GM12878 (cell line): Measurements from ENCODE around the gene TBC1D10B. TPM values are rescaled to one million over a fixed set of nuclear protein-coding genes. Genes with fewer than 3 reads are reported as not detected.
"Not testable (repeated sequence)": the region's sequence is repeated elsewhere in the genome, so short reads cannot be mapped to it uniquely, and the experiment has no call there.

Experiments
- ATAC-seq: fragments of 200-7000 bp; cut with Tn5 transposase; 3 replicates; pipeline ENCODE4 v1.9.1; 2020; ENCODE audit warnings: mild to moderate bottlenecking, moderate library complexity
- BruUV-seq: library from RNA; stranded (reverse); fragments of 400-500 nt; replicated peaks from 2 replicates; lab custom pipeline; 2021; lab: Mats Ljungman, UMichigan
- CTCF ChIA-PET: fragments of 300-600 bp; sonication (Branson Sonifier 250); formaldehyde crosslinking; extraction: SDS; loops from one replicate; lab custom pipeline; 2021; ENCODE audit warnings: inconsistent platforms; lab: Yijun Ruan, JAX
- POLR2A ChIA-PET: fragments of 350-600 bp; formaldehyde crosslinking; extraction: SDS; loops from one replicate; lab custom pipeline; 2021; ENCODE audit warnings: inconsistent platforms; lab: Charles Lee
- RAD21 ChIA-PET: fragments of 300-600 bp; sonication (Branson Sonifier 250); formaldehyde crosslinking; loops from one replicate; lab custom pipeline; 2023; ENCODE audit warnings: antibody characterized with exemption; ENCODE audit not compliant: unreplicated experiment; lab: Charles Lee
- SMC1A ChIA-PET: fragments of 300-600 bp; sonication (Branson Sonifier 250); formaldehyde crosslinking; loops from one replicate; lab custom pipeline; 2023; ENCODE audit not compliant: unreplicated experiment, uncharacterized antibody; lab: Charles Lee
- DNase-seq: peaks from one replicate; pipeline ENCODE4 v3.0.0-alpha.2; 2011; ENCODE audit warnings: low read depth, low spot score
- FAIRE-seq: peaks from 3 replicates; lab custom pipeline; 2011; peaks lifted over from hg19 to GRCh38; lab: Jason Lieb, UNC
- H2AFZ ChIP-seq: 2 replicates; pipeline ENCODE4 v1.6.0; 2011; ENCODE audit warnings: low read depth, low read length, control low read depth; ENCODE audit not compliant: control insufficient read depth
- H3K27ac ChIP-seq: 2 replicates; pipeline ENCODE4 v1.5.1; 2011; ENCODE audit warnings: control low read depth; ENCODE audit not compliant: control insufficient read depth, insufficient read depth
- H3K27me3 ChIP-seq, 2 experiments: replicated peaks in 1 of 2; 2 replicates each; pipeline versions ENCODE4 v1.6.0 to v1.6.1; 2011; ENCODE audit warnings: low read length in 1 of 2; ENCODE audit not compliant: control insufficient read depth in 2 of 2, insufficient read depth in 2 of 2
- H3K36me3 ChIP-seq, 2 experiments: 2 replicates each; pipeline ENCODE4 v1.5.1; 2011; ENCODE audit warnings: low read length in 1 of 2; ENCODE audit not compliant: control insufficient read depth in 2 of 2, insufficient read depth in 2 of 2
- H3K4me1 ChIP-seq: 2 replicates; pipeline ENCODE4 v1.6.1; 2011; ENCODE audit warnings: mild to moderate bottlenecking, low read length, moderate library complexity, mixed read lengths; ENCODE audit not compliant: control insufficient read depth, insufficient read depth
- H3K4me2 ChIP-seq: 2 replicates; pipeline ENCODE4 v1.6.0; 2011; ENCODE audit warnings: control low read depth; ENCODE audit not compliant: control insufficient read depth, insufficient read depth
- H3K4me3 ChIP-seq: fragments of 200-600 bp; sonication (generic); 2 replicates; pipeline ENCODE4 v1.5.1; 2016
- H3K79me2 ChIP-seq: 2 replicates; pipeline ENCODE4 v1.6.0; 2011; ENCODE audit warnings: low read length; ENCODE audit not compliant: control insufficient read depth, insufficient read depth
- H3K9ac ChIP-seq: 2 replicates; pipeline ENCODE4 v1.8.0; 2011; ENCODE audit warnings: low read length, control low read depth, mixed read lengths; ENCODE audit not compliant: control insufficient read depth, insufficient read depth
- H3K9me3 ChIP-seq: replicated peaks from 3 replicates; pipeline ENCODE4 v1.5.1; 2011; ENCODE audit warnings: mild to moderate bottlenecking, low read length; ENCODE audit not compliant: control insufficient read depth, insufficient read depth
- H4K20me1 ChIP-seq: 2 replicates; pipeline ENCODE4 v1.6.0; 2011; ENCODE audit not compliant: control insufficient read depth, insufficient read depth
- WGBS: methylation state at CpG from one replicate; pipeline ENCODE4 v1.1.6; 2016; ENCODE audit warnings: low lambda C conversion rate; ENCODE audit not compliant: insufficient replicate concordance, insufficient coverage; ENCODE audit errors: missing lambda C conversion rate; 5-methylcytosine and 5-hydroxymethylcytosine counted together
- in situ Hi-C: fragments of 300-500 bp; cut with MboI; formaldehyde crosslinking; loops from 9 replicates; pipeline ENCODE4 v1.14.3; 2018; ENCODE audit warnings: mixed read lengths
- intact Hi-C: fragments of 100-400 bp; cut with micrococcal nuclease; formaldehyde crosslinking; loops from one replicate; pipeline ENCODE4 v1.14.2; 2022; ENCODE audit not compliant: unreplicated experiment
- polyA plus RNA-seq, 11 experiments: library from polyadenylated mRNA; depleted of rRNA in 4 of 11; unstranded in 6 of 11; stranded (reverse) in 5 of 11; fragments of >200 nt; fragmentation: Nextera tagmentation in 4 of 11; fragmentation: Illumina TruSeq in 1 of 11; extraction: Ambion mirVana in 4 of 11; extraction: Trizol in 1 of 11; gene quantifications; 1 replicate in 1 of 11; 2 replicates in 10 of 11; pipeline versions ENCODE4 v1.2.1 to v1.2.3, GENCODE V29; 2011 to 2016; ENCODE audit warnings: inconsistent platforms in 2 of 11, missing spikeins in 2 of 11, low read depth in 1 of 11
- small RNA-seq: library from RNA; depleted of rRNA; stranded (forward); fragments of <200 nt; gene quantifications from one replicate; pipeline ENCODE3, GENCODE V24; 2014
- total RNA-seq, 4 experiments: library from RNA; depleted of rRNA in 3 of 4; stranded (reverse); fragments of >200 nt in 3 of 4; fragmentation: Illumina TruSeq in 1 of 4; extraction: Trizol in 1 of 4; gene quantifications; 2 replicates each; pipeline versions ENCODE4 v1.2.1 to v1.2.3, GENCODE V29; 2013 to 2021

The TBC1D10B gene
- total and polyA plus RNA-seq, 10 of the 15 experiments (the other 5 are each of a cell fraction or from before 2014, with no cell fraction given) = 2.2 to 51.2 (median 11.6) TPM

DNA sequence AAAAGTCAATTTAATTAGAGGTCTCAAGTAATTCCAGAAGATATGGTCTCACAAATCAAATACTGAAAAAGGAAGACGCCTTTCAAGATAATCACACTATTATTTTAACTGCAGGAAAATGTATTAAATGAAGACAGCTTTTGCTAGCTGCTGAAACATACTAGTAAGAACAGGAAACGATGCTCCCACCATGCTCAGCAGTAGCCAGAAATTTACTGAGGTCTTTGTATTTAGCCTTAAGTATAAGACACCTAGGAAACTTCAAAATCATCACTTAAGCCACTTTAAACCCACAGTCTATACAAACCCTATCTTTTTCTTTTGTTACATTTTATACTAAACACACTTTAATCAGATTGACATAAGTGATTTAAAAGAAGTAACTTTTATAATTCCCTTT, 51.6 kb downstream of the TBC1D10B start:
- DNase-seq, in situ Hi-C loops, H4K20me1 ChIP-seq, H3K79me2 ChIP-seq, H2AFZ ChIP-seq, H3K27ac ChIP-seq, FAIRE-seq, RAD21 ChIA-PET, POLR2A ChIA-PET, H3K4me2 ChIP-seq, H3K4me1 ChIP-seq, H3K4me3 ChIP-seq, CTCF ChIA-PET, H3K27me3 ChIP-seq, H3K36me3 ChIP-seq, SMC1A ChIA-PET, ATAC-seq, intact Hi-C loops, H3K9ac ChIP-seq, BruUV-seq, H3K9me3 ChIP-seq: not testable (repeated sequence)
- 100% methylated on average over 2 of the region's 2 CpGs for WGBS

GRCh38 chr16:30310937-30311336, 59.4 kb downstream of the TBC1D10B start:
- H3K79me2 ChIP-seq, CTCF ChIA-PET, BruUV-seq, RAD21 ChIA-PET, in situ Hi-C loops, POLR2A ChIA-PET, H3K9me3 ChIP-seq, DNase-seq, H3K27me3 ChIP-seq, SMC1A ChIA-PET, H3K36me3 ChIP-seq, H3K9ac ChIP-seq, H4K20me1 ChIP-seq, H3K4me3 ChIP-seq, H3K4me2 ChIP-seq, ATAC-seq, intact Hi-C loops, H3K27ac ChIP-seq, H3K4me1 ChIP-seq, H2AFZ ChIP-seq, FAIRE-seq: not testable (repeated sequence)
- WGBS = 100% methylated on average over 2 of the region's 4 CpGs

DNA sequence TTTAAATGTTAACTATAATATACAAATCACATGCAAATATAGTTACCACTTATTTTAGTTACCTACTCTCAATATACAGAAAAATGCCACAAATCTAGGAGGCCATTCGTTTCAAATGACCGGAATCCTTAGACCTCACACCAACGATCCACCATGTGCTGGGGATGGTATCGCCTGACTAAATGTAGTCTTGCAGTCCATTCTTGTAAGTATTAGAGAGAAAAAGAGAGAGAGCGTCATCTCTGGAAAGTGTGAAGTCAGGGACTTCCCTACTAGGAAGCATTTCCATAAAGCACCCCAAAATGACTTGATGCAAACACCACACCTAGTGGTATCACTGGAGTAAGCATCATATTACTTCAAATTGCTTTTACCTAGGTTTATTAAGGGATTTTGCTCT, 61.0 kb downstream of the TBC1D10B start:
- FAIRE-seq, H4K20me1 ChIP-seq, H3K36me3 ChIP-seq, DNase-seq, H3K9me3 ChIP-seq, H3K27me3 ChIP-seq, H3K27ac ChIP-seq, CTCF ChIA-PET, intact Hi-C loops, ATAC-seq, H3K4me1 ChIP-seq, RAD21 ChIA-PET, H3K9ac ChIP-seq, H3K79me2 ChIP-seq, BruUV-seq, POLR2A ChIA-PET, SMC1A ChIA-PET, in situ Hi-C loops, H2AFZ ChIP-seq, H3K4me3 ChIP-seq: not testable (repeated sequence)
- WGBS = 41% methylated on average over 5 of the region's 5 CpGs
- H3K4me2 ChIP-seq = 0 out of 2 replicates have a peak overlapping the region, but pooled peaks have one; percentile 25

Small RNA genes within 50 kb of the gene (small RNA-seq; reads per million reads assigned to genes)
- 0.70 reads per million, percentile 19 among the genes with 10 or more reads in this experiment for gene RF00406

Other genes starting within 250 kb of the TBC1D10B start
Only the 7 nearest of the 20 such genes appear.
- gene CD2BP2, start 15.2 kb downstream of the TBC1D10B start, total RNA-seq (2014; rRNA removed) = 25.1 and 27.9 TPM in 2 replicates
- 26.5 and 29.3 TPM in 2 replicates for gene CD2BP2, start 15.2 kb downstream of the TBC1D10B start, total RNA-seq (2014; rRNA removed; fragmentation: Illumina TruSeq; extraction: Trizol)
- gene CD2BP2, start 15.2 kb downstream of the TBC1D10B start, total RNA-seq (2021) = 47.9 and 52.8 TPM in 2 replicates
- gene CD2BP2, start 15.2 kb downstream of the TBC1D10B start, polyA plus RNA-seq (2011; rRNA removed) = 36.7 and 46.6 TPM in 2 replicates
- 26.8 and 33.3 TPM in 2 replicates for gene CD2BP2, start 15.2 kb downstream of the TBC1D10B start, polyA plus RNA-seq (2014; fragmentation: Illumina TruSeq; extraction: Trizol)
- gene CD2BP2, start 15.2 kb downstream of the TBC1D10B start, polyA plus RNA-seq (2014; fragmentation: Nextera tagmentation; extraction: Ambion mirVana) = 1 to 10 TPM; 3.3 to 5.5 TPM
- 34.3 and 35.8 TPM in 2 replicates for gene CD2BP2, start 15.2 kb downstream of the TBC1D10B start, polyA plus RNA-seq (2014; rRNA removed)
- gene CD2BP2, start 15.2 kb downstream of the TBC1D10B start, polyA plus RNA-seq (2016; fragmentation: Nextera tagmentation; extraction: Ambion mirVana) = 10 to 100 TPM; 44.5 to 46.0 TPM
- not detected in 2 replicates for gene MYL11, start 4.3 kb upstream of the TBC1D10B start, total RNA-seq (2014; rRNA removed)
- gene MYL11, start 4.3 kb upstream of the TBC1D10B start, total RNA-seq (2014; rRNA removed; fragmentation: Illumina TruSeq; extraction: Trizol) = not detected in 2 replicates
- gene MYL11, start 4.3 kb upstream of the TBC1D10B start, total RNA-seq (2021) = not detected in 2 replicates
- gene MYL11, start 4.3 kb upstream of the TBC1D10B start, polyA plus RNA-seq (2011; rRNA removed) = 0.61 TPM in 1 of 2 replicates, not detected in the other
- gene MYL11, start 4.3 kb upstream of the TBC1D10B start, polyA plus RNA-seq (2014; fragmentation: Illumina TruSeq; extraction: Trizol) = 1.2 TPM in 1 of 2 replicates, not detected in the other
- under 1 TPM in 1 of 2 experiments, not detected in 1; 0.79 TPM for gene MYL11, start 4.3 kb upstream of the TBC1D10B start, polyA plus RNA-seq (2014; fragmentation: Nextera tagmentation; extraction: Ambion mirVana)
- gene MYL11, start 4.3 kb upstream of the TBC1D10B start, polyA plus RNA-seq (2014; rRNA removed) = 0.19 and 2.5 TPM in 2 replicates
- gene MYL11, start 4.3 kb upstream of the TBC1D10B start, polyA plus RNA-seq (2016; fragmentation: Nextera tagmentation; extraction: Ambion mirVana) = under 1 TPM in 1 of 2 experiments, not detected in 1; 0.33 TPM
- 85.4 and 89.7 TPM in 2 replicates for gene SEPTIN1, start 12.1 kb upstream of the TBC1D10B start, total RNA-seq (2014; rRNA removed)
- 47.7 and 52.6 TPM in 2 replicates for gene SEPTIN1, start 12.1 kb upstream of the TBC1D10B start, total RNA-seq (2014; rRNA removed; fragmentation: Illumina TruSeq; extraction: Trizol)
- 124 and 125 TPM in 2 replicates for gene SEPTIN1, start 12.1 kb upstream of the TBC1D10B start, total RNA-seq (2021)
- gene SEPTIN1, start 12.1 kb upstream of the TBC1D10B start, polyA plus RNA-seq (2011; rRNA removed) = 42.5 and 62.5 TPM in 2 replicates
- 85.0 and 130 TPM in 2 replicates for gene SEPTIN1, start 12.1 kb upstream of the TBC1D10B start, polyA plus RNA-seq (2014; fragmentation: Illumina TruSeq; extraction: Trizol)
- 10 to 100 TPM in 1 of 2 experiments, 1 to 10 TPM in 1; 2.8 to 16.0 TPM for gene SEPTIN1, start 12.1 kb upstream of the TBC1D10B start, polyA plus RNA-seq (2014; fragmentation: Nextera tagmentation; extraction: Ambion mirVana)
- 98.4 and 124 TPM in 2 replicates for gene SEPTIN1, start 12.1 kb upstream of the TBC1D10B start, polyA plus RNA-seq (2014; rRNA removed)
- 100 to 1,000 TPM; 147 to 153 TPM for gene SEPTIN1, start 12.1 kb upstream of the TBC1D10B start, polyA plus RNA-seq (2016; fragmentation: Nextera tagmentation; extraction: Ambion mirVana)
- 10.5 and 10.6 TPM in 2 replicates for gene ZNF48, start 24.9 kb upstream of the TBC1D10B start, total RNA-seq (2014; rRNA removed)
- gene ZNF48, start 24.9 kb upstream of the TBC1D10B start, total RNA-seq (2014; rRNA removed; fragmentation: Illumina TruSeq; extraction: Trizol) = 6.4 and 6.6 TPM in 2 replicates
- gene ZNF48, start 24.9 kb upstream of the TBC1D10B start, total RNA-seq (2021) = 11.1 and 12.0 TPM in 2 replicates
- gene ZNF48, start 24.9 kb upstream of the TBC1D10B start, polyA plus RNA-seq (2011; rRNA removed) = 3.2 and 4.0 TPM in 2 replicates
- gene ZNF48, start 24.9 kb upstream of the TBC1D10B start, polyA plus RNA-seq (2014; fragmentation: Illumina TruSeq; extraction: Trizol) = 1.3 and 4.5 TPM in 2 replicates
- gene ZNF48, start 24.9 kb upstream of the TBC1D10B start, polyA plus RNA-seq (2014; fragmentation: Nextera tagmentation; extraction: Ambion mirVana) = 1 to 10 TPM in 1 of 2 experiments, under 1 TPM in 1; 0.14 to 1.0 TPM
- gene ZNF48, start 24.9 kb upstream of the TBC1D10B start, polyA plus RNA-seq (2014; rRNA removed) = 7.0 and 8.6 TPM in 2 replicates
- gene ZNF48, start 24.9 kb upstream of the TBC1D10B start, polyA plus RNA-seq (2016; fragmentation: Nextera tagmentation; extraction: Ambion mirVana) = 1 to 10 TPM in 1 of 2 experiments, under 1 TPM in 1; 0.88 to 1.2 TPM
- 4.9 and 6.2 TPM in 2 replicates for gene ZNF771, start 37.1 kb upstream of the TBC1D10B start, total RNA-seq (2014; rRNA removed)
- 1.7 and 2.2 TPM in 2 replicates for gene ZNF771, start 37.1 kb upstream of the TBC1D10B start, total RNA-seq (2014; rRNA removed; fragmentation: Illumina TruSeq; extraction: Trizol)
- 5.2 and 5.4 TPM in 2 replicates for gene ZNF771, start 37.1 kb upstream of the TBC1D10B start, total RNA-seq (2021)
- 1.9 and 2.3 TPM in 2 replicates for gene ZNF771, start 37.1 kb upstream of the TBC1D10B start, polyA plus RNA-seq (2011; rRNA removed)
- gene ZNF771, start 37.1 kb upstream of the TBC1D10B start, polyA plus RNA-seq (2014; fragmentation: Illumina TruSeq; extraction: Trizol) = 0.62 and 1.0 TPM in 2 replicates
- gene ZNF771, start 37.1 kb upstream of the TBC1D10B start, polyA plus RNA-seq (2014; fragmentation: Nextera tagmentation; extraction: Ambion mirVana) = 1 to 10 TPM in 1 of 2 experiments, under 1 TPM in 1; 0.98 to 2.0 TPM
- gene ZNF771, start 37.1 kb upstream of the TBC1D10B start, polyA plus RNA-seq (2014; rRNA removed) = 5.1 and 6.9 TPM in 2 replicates
- gene ZNF771, start 37.1 kb upstream of the TBC1D10B start, polyA plus RNA-seq (2016; fragmentation: Nextera tagmentation; extraction: Ambion mirVana) = 1 to 10 TPM; 5.7 to 7.6 TPM
- 82.2 and 93.4 TPM in 2 replicates for gene DCTPP1, start 59.5 kb upstream of the TBC1D10B start, total RNA-seq (2014; rRNA removed)
- 64.3 and 72.1 TPM in 2 replicates for gene DCTPP1, start 59.5 kb upstream of the TBC1D10B start, total RNA-seq (2014; rRNA removed; fragmentation: Illumina TruSeq; extraction: Trizol)
- 151 and 157 TPM in 2 replicates for gene DCTPP1, start 59.5 kb upstream of the TBC1D10B start, total RNA-seq (2021)
- gene DCTPP1, start 59.5 kb upstream of the TBC1D10B start, polyA plus RNA-seq (2011; rRNA removed) = 142 and 183 TPM in 2 replicates
- gene DCTPP1, start 59.5 kb upstream of the TBC1D10B start, polyA plus RNA-seq (2014; fragmentation: Illumina TruSeq; extraction: Trizol) = 88.1 and 117 TPM in 2 replicates
- 100 to 1,000 TPM in 1 of 2 experiments, 10 to 100 TPM in 1; 76.6 to 162 TPM for gene DCTPP1, start 59.5 kb upstream of the TBC1D10B start, polyA plus RNA-seq (2014; fragmentation: Nextera tagmentation; extraction: Ambion mirVana)
- 173 and 179 TPM in 2 replicates for gene DCTPP1, start 59.5 kb upstream of the TBC1D10B start, polyA plus RNA-seq (2014; rRNA removed)
- 100 to 1,000 TPM; 255 to 266 TPM for gene DCTPP1, start 59.5 kb upstream of the TBC1D10B start, polyA plus RNA-seq (2016; fragmentation: Nextera tagmentation; extraction: Ambion mirVana)
- gene SEPHS2, start 75.4 kb upstream of the TBC1D10B start, total RNA-seq (2014; rRNA removed) = 33.5 and 40.8 TPM in 2 replicates
- 36.3 and 38.9 TPM in 2 replicates for gene SEPHS2, start 75.4 kb upstream of the TBC1D10B start, total RNA-seq (2014; rRNA removed; fragmentation: Illumina TruSeq; extraction: Trizol)
- 85.9 and 86.2 TPM in 2 replicates for gene SEPHS2, start 75.4 kb upstream of the TBC1D10B start, total RNA-seq (2021)
- 94.3 and 102 TPM in 2 replicates for gene SEPHS2, start 75.4 kb upstream of the TBC1D10B start, polyA plus RNA-seq (2011; rRNA removed)
- gene SEPHS2, start 75.4 kb upstream of the TBC1D10B start, polyA plus RNA-seq (2014; fragmentation: Illumina TruSeq; extraction: Trizol) = 69.9 and 80.6 TPM in 2 replicates
- 10 to 100 TPM; 21.6 to 37.4 TPM for gene SEPHS2, start 75.4 kb upstream of the TBC1D10B start, polyA plus RNA-seq (2014; fragmentation: Nextera tagmentation; extraction: Ambion mirVana)
- gene SEPHS2, start 75.4 kb upstream of the TBC1D10B start, polyA plus RNA-seq (2014; rRNA removed) = 76.4 and 76.5 TPM in 2 replicates
- 10 to 100 TPM; 75.9 to 99.8 TPM for gene SEPHS2, start 75.4 kb upstream of the TBC1D10B start, polyA plus RNA-seq (2016; fragmentation: Nextera tagmentation; extraction: Ambion mirVana)